ENCODE data around the gene USP10. TPM values are rescaled to one million over a fixed set of nuclear protein-coding genes. Genes with fewer than 3 reads are reported as not detected.

The USP10 gene
- total RNA-seq, 1 donor from 2014 or later: 73.4 TPM

DNA sequence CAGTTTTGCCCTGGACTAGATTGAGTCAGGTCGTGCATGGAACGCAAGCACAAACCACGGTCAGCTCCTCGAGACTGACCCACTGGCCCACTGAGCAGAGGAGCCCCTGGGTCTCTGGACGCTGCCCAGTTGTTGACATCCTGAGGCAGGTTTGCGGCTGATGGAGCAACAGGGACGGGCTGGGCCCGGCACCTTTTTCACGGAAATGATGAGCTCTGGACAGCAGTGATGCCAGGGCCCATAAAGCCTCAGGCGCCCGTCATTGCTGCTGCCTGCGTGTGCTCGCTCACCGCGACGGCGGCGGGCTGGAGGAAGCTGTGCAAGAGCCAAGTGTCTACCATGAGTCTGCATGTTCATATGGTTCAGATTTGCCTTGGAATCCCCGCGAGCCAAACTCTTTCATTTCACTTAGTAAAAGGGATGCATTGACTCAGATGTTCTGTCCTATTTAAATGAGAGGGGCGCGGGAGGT, 89.2 kb downstream of the USP10 start:
- H3K4me3 ChIP-seq (ENCODE audit: low read depth, low read length): no peak overlapping the region
- TF ChIP-seq, protein P1, sequence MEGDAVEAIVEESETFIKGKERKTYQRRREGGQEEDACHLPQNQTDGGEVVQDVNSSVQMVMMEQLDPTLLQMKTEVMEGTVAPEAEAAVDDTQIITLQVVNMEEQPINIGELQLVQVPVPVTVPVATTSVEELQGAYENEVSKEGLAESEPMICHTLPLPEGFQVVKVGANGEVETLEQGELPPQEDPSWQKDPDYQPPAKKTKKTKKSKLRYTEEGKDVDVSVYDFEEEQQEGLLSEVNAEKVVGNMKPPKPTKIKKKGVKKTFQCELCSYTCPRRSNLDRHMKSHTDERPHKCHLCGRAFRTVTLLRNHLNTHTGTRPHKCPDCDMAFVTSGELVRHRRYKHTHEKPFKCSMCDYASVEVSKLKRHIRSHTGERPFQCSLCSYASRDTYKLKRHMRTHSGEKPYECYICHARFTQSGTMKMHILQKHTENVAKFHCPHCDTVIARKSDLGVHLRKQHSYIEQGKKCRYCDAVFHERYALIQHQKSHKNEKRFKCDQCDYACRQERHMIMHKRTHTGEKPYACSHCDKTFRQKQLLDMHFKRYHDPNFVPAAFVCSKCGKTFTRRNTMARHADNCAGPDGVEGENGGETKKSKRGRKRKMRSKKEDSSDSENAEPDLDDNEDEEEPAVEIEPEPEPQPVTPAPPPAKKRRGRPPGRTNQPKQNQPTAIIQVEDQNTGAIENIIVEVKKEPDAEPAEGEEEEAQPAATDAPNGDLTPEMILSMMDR (conservative IDR thresholded peaks at IDR 0.05; ENCODE audit: low read depth, low read length): no peak
- no peak for DNase-seq (ENCODE audit: low read depth)

DNA sequence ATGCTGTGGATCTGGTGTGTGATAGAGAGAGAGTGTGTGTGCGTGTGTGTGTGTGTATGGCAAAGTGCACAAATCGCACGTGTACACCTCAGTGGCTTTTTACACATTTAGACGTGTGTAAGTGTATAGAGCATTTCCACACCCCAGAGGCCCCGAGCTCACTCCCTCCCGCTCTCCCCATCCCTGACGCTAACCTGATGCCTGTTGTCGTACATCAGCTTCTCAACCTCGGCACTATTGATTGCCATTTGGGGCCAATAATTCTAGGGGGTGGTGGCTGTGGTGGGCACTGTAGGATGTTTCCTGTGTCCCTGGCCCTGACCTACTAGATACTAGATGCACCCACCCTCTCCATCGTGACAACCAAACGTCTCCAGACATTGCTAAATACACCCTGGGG, 89.6 kb downstream of the USP10 start:
- TF ChIP-seq, protein P1 (conservative IDR thresholded peaks at IDR 0.05; ENCODE audit: low read depth, low read length): no peak
- H3K4me3 ChIP-seq (ENCODE audit: low read depth, low read length): no peak overlapping the region
- no peak for DNase-seq (ENCODE audit: low read depth)

DNA sequence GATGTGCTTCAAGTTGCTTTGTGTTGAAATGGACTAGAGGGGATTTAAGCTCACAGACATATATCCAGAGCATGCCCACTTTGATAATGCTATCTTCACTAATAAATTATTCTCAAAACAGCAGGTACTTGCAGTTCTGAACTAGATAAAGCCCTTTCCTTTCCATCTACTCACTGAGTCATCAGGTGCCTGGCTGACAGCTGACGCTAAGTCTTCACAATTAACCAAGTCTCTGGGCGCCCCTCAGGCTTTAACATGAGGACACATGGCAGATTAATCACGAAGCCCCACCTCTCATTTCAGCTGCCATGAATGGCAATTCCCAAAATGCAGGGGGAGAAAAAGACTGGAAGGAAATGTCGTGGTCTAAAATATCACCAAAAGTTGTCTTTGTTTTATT, 90.5 kb downstream of the USP10 start:
- DNase-seq (ENCODE audit: low read depth): no peak
- TF ChIP-seq, protein P1 (conservative IDR thresholded peaks at IDR 0.05; ENCODE audit: low read depth, low read length): no peak
- no peak overlapping the region for H3K4me3 ChIP-seq (ENCODE audit: low read depth, low read length)

DNA sequence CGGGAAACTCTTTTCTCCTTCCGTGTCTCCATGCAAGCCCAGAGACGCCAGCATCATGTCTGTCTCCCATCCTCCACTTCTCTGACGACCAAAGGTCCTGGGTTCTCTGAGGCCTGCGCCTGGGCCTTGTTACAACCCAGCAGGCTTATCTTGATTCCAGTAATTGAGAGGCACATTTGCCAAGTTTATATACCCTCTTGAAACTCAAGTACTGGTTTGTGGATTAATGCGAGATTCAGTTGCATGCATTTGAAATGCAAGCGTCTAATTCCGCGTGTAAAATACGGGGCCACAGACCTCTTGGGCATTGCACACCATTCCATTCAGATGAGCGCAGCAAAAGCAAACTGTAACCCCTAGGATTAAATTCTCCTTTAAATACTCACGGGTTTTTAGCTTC, 91.3 kb downstream of the USP10 start:
- no peak overlapping the region for H3K4me3 ChIP-seq (ENCODE audit: low read depth, low read length)
- TF ChIP-seq, protein P1 (conservative IDR thresholded peaks at IDR 0.05; ENCODE audit: low read depth, low read length): no peak
- no peak for DNase-seq (ENCODE audit: low read depth)

DNA sequence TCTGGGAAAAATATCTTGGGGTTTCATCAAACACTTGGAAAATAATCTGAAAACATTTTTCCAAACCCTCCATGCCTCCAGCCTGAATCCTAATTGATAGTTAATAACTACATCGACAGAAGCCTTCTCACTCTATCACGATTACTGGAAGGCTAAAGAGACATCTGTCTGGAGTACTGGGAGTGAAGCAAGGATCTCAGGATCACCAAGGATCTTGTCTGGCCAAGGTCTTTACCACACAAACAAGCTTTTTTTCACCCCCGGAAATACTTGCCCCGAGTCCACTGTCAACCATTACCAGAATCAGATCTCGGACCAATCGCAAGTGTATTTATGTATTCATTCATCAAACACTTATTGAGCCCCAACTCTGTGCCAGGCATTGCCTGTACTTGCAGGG, 91.7 kb downstream of the USP10 start:
- no peak for DNase-seq (ENCODE audit: low read depth)
- TF ChIP-seq, protein P1 (conservative IDR thresholded peaks at IDR 0.05; ENCODE audit: low read depth, low read length): no peak
- no peak overlapping the region for H3K4me3 ChIP-seq (ENCODE audit: low read depth, low read length)

DNA sequence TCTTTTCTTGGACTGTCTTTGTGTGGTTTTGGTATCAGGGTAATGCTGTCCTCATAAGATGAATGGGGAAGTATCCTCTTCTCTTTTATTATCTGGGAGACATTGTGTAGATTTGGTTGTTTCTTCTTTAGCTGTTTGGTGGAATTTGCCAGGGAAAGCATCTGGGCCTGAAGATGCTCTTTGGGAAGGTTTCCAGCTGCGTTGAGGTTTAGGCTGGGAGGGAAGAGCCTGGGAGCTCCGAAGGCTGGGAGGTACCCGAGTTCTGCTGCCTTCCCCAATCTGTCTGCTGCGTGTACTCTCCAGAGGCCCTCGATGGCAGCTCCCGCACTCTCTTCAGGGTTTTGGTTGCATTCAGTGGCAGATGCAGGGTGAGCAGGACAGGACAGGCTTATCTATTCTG, 94.4 kb downstream of the USP10 start:
- no peak overlapping the region for H3K4me3 ChIP-seq (ENCODE audit: low read depth, low read length)
- TF ChIP-seq, protein P1 (conservative IDR thresholded peaks at IDR 0.05; ENCODE audit: low read depth, low read length): no peak
- no peak for DNase-seq (ENCODE audit: low read depth)

DNA sequence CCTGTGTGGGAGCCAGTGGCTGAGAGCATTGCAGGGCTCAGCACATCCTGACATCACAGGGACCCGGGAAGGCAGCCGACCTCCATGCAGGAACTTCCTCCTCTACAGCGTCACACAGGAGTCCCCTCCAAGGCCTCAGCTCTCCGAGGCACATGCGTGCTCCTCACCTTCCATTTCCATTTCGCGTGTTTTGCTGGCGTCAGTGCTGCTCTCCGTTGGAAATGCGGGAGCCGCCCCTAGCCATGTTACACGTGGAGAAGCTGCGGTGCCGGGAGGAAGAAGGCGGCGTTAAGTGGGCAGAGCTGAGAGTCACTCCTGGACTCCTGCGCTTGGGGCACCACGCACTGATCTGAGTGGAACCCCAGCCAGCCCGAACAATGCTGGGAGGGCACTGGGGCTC, 94.8 kb downstream of the USP10 start:
- no peak overlapping the region for H3K4me3 ChIP-seq (ENCODE audit: low read depth, low read length)
- TF ChIP-seq, protein P1 (conservative IDR thresholded peaks at IDR 0.05; ENCODE audit: low read depth, low read length): no peak
- no peak for DNase-seq (ENCODE audit: low read depth)
